ENCODE data around the gene DLGAP4. TPM values are rescaled to one million over a fixed set of nuclear protein-coding genes. Genes with fewer than 3 reads are reported as not detected.

DLGAP4 gene
- total and polyA plus RNA-seq, 2 of the 8 experiments (the other 6 are each of a cell fraction or from before 2014, with no cell fraction given): 41.2 to 57.2 TPM

- Histone ChIP-seq H3K23ac (ENCODE audit: insufficient read length) (no peak overlapping the region), H3K23me2 (ENCODE audit: low read depth, low read length) (no peaks in the 10 kb centered on the region), H3K4me2 (ENCODE audit: insufficient read depth in 1 of 2, low read depth in 2 of 2, low read length in 2 of 2) (no peak overlapping the region), H2BK120ac (replicated peaks; ENCODE audit: low read depth, low read length) (no peak overlapping the region), H2BK5ac (ENCODE audit: low read depth, low read length) (no peak overlapping the region), H3K27me3 (replicated peaks in 1 of 4; ENCODE audit: control insufficient read depth in 3 of 4, extremely low read depth in 1 of 4, insufficient read depth in 3 of 4, low read length in 3 of 4) (no peaks in the 10 kb centered on the region), H3K79me2 (ENCODE audit: control insufficient read depth in 1 of 2, insufficient read depth in 2 of 2, low read length in 2 of 2) (no peaks in the 10 kb centered on the region), H3K36me3 (ENCODE audit: control insufficient read depth in 2 of 4, insufficient read depth in 4 of 4, low read length in 3 of 4) (no peaks in the 10 kb centered on the region; a peak in 1 of 8 replicates), H3K4me3 (ENCODE audit: extremely low read depth in 1 of 4, insufficient read depth in 2 of 4, low read depth in 3 of 4, low read length in 4 of 4) (no peak overlapping the region), H2BK20ac (ENCODE audit: low read length) (0 out of 2 replicates have a peak overlapping the region, but pooled peaks have one; percentile 34), H4K8ac (ENCODE audit: extremely low read depth, insufficient read depth, low read length) (no peak overlapping the region), H3K4me1 (replicated peaks in 1 of 4; ENCODE audit: control insufficient read depth in 3 of 4, insufficient read depth in 4 of 4, low read length in 3 of 4) (peaks cover 2 to 11% (median 6%) of the 10 kb centered on the region in 4 experiments), H2AFZ (ENCODE audit: low read length) (no peak overlapping the region), H3K18ac (ENCODE audit: extremely low read depth, low read length) (peak overlapping the region; percentile 62; the same call in 1 of the 2 replicates), H2BK12ac (ENCODE audit: low read depth, low read length) (no peak overlapping the region; the same call in 1 of the 2 replicates), H4K91ac (replicated peaks; ENCODE audit: insufficient read length, low read length) (no peak overlapping the region), H3K14ac (ENCODE audit: insufficient read length) (no peak overlapping the region), H3K9me3 (ENCODE audit: insufficient read depth in 2 of 2, low read depth in 1 of 2, low read length in 1 of 2) (no peaks in the 10 kb centered on the region), H3K79me1 (ENCODE audit: low read depth, low read length) (no peaks in the 10 kb centered on the region), H4K20me1 (replicated peaks in 1 of 2; ENCODE audit: control insufficient read depth in 1 of 2, insufficient read depth in 2 of 2, low read length in 2 of 2) (peaks cover 0 to 2% of the 10 kb centered on the region in 2 experiments), H3K56ac (replicated peaks; ENCODE audit: insufficient read length, low read depth, low read length) (no peak overlapping the region), H3K27ac (ENCODE audit: low read depth, low read length) (no peak overlapping the region), H3K9ac (replicated peaks in 1 of 4; ENCODE audit: extremely low read depth in 1 of 4, low read depth in 3 of 4, low read length in 3 of 4) (no peak overlapping the region; a peak in 2 of 7 replicates), H2BK15ac (ENCODE audit: low read length) (no peak overlapping the region), H4K5ac (ENCODE audit: insufficient read length, low read depth, low read length) (no peak overlapping the region), H3K4ac (replicated peaks; ENCODE audit: insufficient read length, low read depth, low read length) (no peak overlapping the region), H2AK5ac (ENCODE audit: low read depth, low read length) (no peak overlapping the region)
- WGBS, 2 experiments (ENCODE audit: extremely low coverage in 1 of 2, insufficient coverage in 1 of 2, insufficient read length in 1 of 2, insufficient replicate concordance in 2 of 2, low coverage in 1 of 2, low lambda C conversion rate in 2 of 2, missing lambda C conversion rate in 1 of 2): 65% methylated on average over 11 of the region's 12 CpGs; no CpG with 5 or more reads in 1 of the 2 experiments
- POLR2A ChIA-PET (ENCODE audit: partially characterized antibody): interaction anchor here (1.0 kb wide), 1 partner anchor 20 kb away, joined by 3 read pairs; no protein-coding TSS in a partner anchor
- TF ChIP-seq TBP (IDR thresholded peaks at IDR 0.05; ENCODE audit: low read depth, low read length): 0 out of 2 replicates have a peak, but pooled peaks have one; percentile 11
- peak; percentile 72 for TF ChIP-seq TAF7 (optimal IDR thresholded peaks at IDR 0.05; ENCODE audit: borderline replicate concordance, low read depth, low read length)
- no peak for TF ChIP-seq HDAC2 (IDR thresholded peaks at IDR 0.05; ENCODE audit: borderline replicate concordance in 1 of 2, low read depth in 2 of 2, low read length in 2 of 2)
- TF ChIP-seq SP1 (IDR thresholded peaks at IDR 0.05; ENCODE audit: low read depth, low read length): no peak
- TF ChIP-seq POU5F1 (IDR thresholded peaks at IDR 0.05; ENCODE audit: low read depth, low read length): no peak
- FAIRE-seq: no peak
- CTCF ChIA-PET (ENCODE audit: partially characterized antibody): interaction anchor here (0.7 to 1.4 kb wide), 12 partner anchors 12 to 169 kb away, joined by 3 to 6 read pairs (median 4); no protein-coding TSS in a partner anchor
- no peak for DNase-seq (ENCODE audit: low read depth in 1 of 2, low spot score in 2 of 2)
Measured at GRCh38 chr20:36367907-36368799, 62.0 kb downstream of the DLGAP4 start.

Measured in H1 (cell line).